IMR-90 (cell line): ENCODE measurements around the gene NKIRAS1. TPM values are rescaled to one million over a fixed set of nuclear protein-coding genes. Genes with fewer than 3 reads are reported as not detected.

Source experiments
- ATAC-seq: fragments of 200-7000 bp; cut with Tn5 transposase; 2 replicates; pipeline ENCODE4 v1.9.1; 2020; ENCODE audit warnings: low read depth, mild to moderate bottlenecking, moderate library complexity
- BruUV-seq: library from RNA; stranded (reverse); fragments of 400-500 nt; replicated peaks from 2 replicates; lab custom pipeline; 2021; lab: Mats Ljungman, UMichigan
- CTCF ChIA-PET: fragments of 300-600 bp; formaldehyde crosslinking; extraction: SDS; loops from one replicate; lab custom pipeline; 2021; ENCODE audit warnings: antibody characterized with exemption; lab: Yijun Ruan, JAX
- POLR2A ChIA-PET: fragments of 300-600 bp; sonication (Branson Sonifier 250); formaldehyde crosslinking; loops from one replicate; lab custom pipeline; 2022; ENCODE audit warnings: antibody characterized with exemption; ENCODE audit not compliant: unreplicated experiment; lab: Charles Lee
- DNase-seq: peaks from one replicate; pipeline ENCODE4 v3.0.0; 2013
- H2AFZ ChIP-seq: replicated peaks from 2 replicates; pipeline ENCODE3; 2013; ENCODE audit warnings: low read length, mild to moderate bottlenecking; ENCODE audit not compliant: poor library complexity
- H2AK5ac ChIP-seq: 2 replicates; pipeline ENCODE4 v1.6.1; 2013; ENCODE audit warnings: low read depth, low read length, inconsistent platforms
- H2AK9ac ChIP-seq: replicated peaks from 2 replicates; pipeline ENCODE3; 2013; ENCODE audit warnings: mild to moderate bottlenecking, low read depth, low read length, moderate library complexity; ENCODE audit not compliant: poor library complexity
- H2BK120ac ChIP-seq: 2 replicates; pipeline ENCODE4 v1.6.1; 2013; ENCODE audit warnings: low read depth, low read length, inconsistent platforms
- H2BK15ac ChIP-seq: 3 replicates; pipeline ENCODE4 v1.6.1; 2013; ENCODE audit warnings: low read depth, low read length, inconsistent platforms
- H2BK20ac ChIP-seq: 2 replicates; pipeline ENCODE4 v1.6.1; 2013; ENCODE audit warnings: low read depth, mild to moderate bottlenecking, inconsistent platforms, low read length, moderate library complexity
- H2BK5ac ChIP-seq: 2 replicates; pipeline ENCODE4 v1.6.1; 2013; ENCODE audit warnings: mild to moderate bottlenecking, low read depth, low read length, inconsistent platforms; ENCODE audit not compliant: poor library complexity, severe bottlenecking
- H3K14ac ChIP-seq: replicated peaks from 2 replicates; pipeline ENCODE4 v1.6.1; 2013; ENCODE audit warnings: low read depth, low read length, inconsistent platforms
- H3K18ac ChIP-seq: 2 replicates; pipeline ENCODE4 v1.6.1; 2013; ENCODE audit warnings: low read depth, low read length, control low read depth
- H3K23ac ChIP-seq: 2 replicates; pipeline ENCODE4 v1.6.1; 2013; ENCODE audit warnings: low read depth, low read length, inconsistent platforms
- H3K27ac ChIP-seq: 2 replicates; pipeline ENCODE4 v1.5.1; 2013; ENCODE audit warnings: mild to moderate bottlenecking, control low read depth, low read length; ENCODE audit not compliant: insufficient read depth
- H3K27me3 ChIP-seq: 2 replicates; pipeline ENCODE4 v1.6.1; 2013; ENCODE audit warnings: low read length; ENCODE audit not compliant: control insufficient read depth, insufficient read depth
- H3K36me3 ChIP-seq: 2 replicates; pipeline ENCODE4 v1.6.1; 2013; ENCODE audit warnings: low read length, mixed read lengths; ENCODE audit not compliant: control insufficient read depth, insufficient read depth
- H3K4ac ChIP-seq: 2 replicates; pipeline ENCODE4 v1.6.1; 2013; ENCODE audit warnings: low read depth, low read length, inconsistent platforms
- H3K4me1 ChIP-seq: 2 replicates; pipeline ENCODE4 v1.6.1; 2013; ENCODE audit warnings: low read length, mixed read lengths; ENCODE audit not compliant: control insufficient read depth, insufficient read depth
- H3K4me2 ChIP-seq: 2 replicates; pipeline ENCODE4 v1.6.1; 2013; ENCODE audit warnings: low read depth, mild to moderate bottlenecking, control low read depth, low read length, moderate library complexity
- H3K4me3 ChIP-seq: 2 replicates; pipeline ENCODE4 v1.5.1; 2013; ENCODE audit warnings: low read depth, mild to moderate bottlenecking, control low read depth, low read length, moderate library complexity; ENCODE audit not compliant: insufficient read depth
- H3K56ac ChIP-seq: 2 replicates; pipeline ENCODE4 v1.6.1; 2013; ENCODE audit warnings: low read length, inconsistent platforms; ENCODE audit not compliant: insufficient read depth; ENCODE audit errors: extremely low read depth
- H3K79me1 ChIP-seq, 2 experiments: 2 replicates each; pipeline ENCODE4 v1.6.1; 2013; ENCODE audit warnings: low read length in 2 of 2, inconsistent platforms in 1 of 2, low read depth in 1 of 2
- H3K9ac ChIP-seq: 2 replicates; pipeline ENCODE4 v1.6.1; 2013; ENCODE audit warnings: low read depth, low read length, control low read depth
- H3K9me1 ChIP-seq: 2 replicates; pipeline ENCODE4 v1.6.1; 2013; ENCODE audit warnings: low read length, inconsistent platforms; ENCODE audit not compliant: insufficient read depth
- H3K9me3 ChIP-seq: 2 replicates; pipeline ENCODE4 v1.6.1; 2013; ENCODE audit warnings: low read length; ENCODE audit not compliant: control insufficient read depth, insufficient read depth
- H4K20me1 ChIP-seq: 2 replicates; pipeline ENCODE4 v1.6.1; 2013; ENCODE audit warnings: low read length, inconsistent platforms; ENCODE audit not compliant: insufficient read depth
- H4K5ac ChIP-seq: 2 replicates; pipeline ENCODE4 v1.6.1; 2013; ENCODE audit warnings: mild to moderate bottlenecking, low read depth, low read length, control low read depth
- H4K8ac ChIP-seq, 2 experiments: 2 replicates each; pipeline ENCODE4 v1.6.1; 2013; ENCODE audit warnings: low read depth in 2 of 2, low read length in 2 of 2, control low read depth in 1 of 2, inconsistent platforms in 1 of 2
- H4K91ac ChIP-seq: 2 replicates; pipeline ENCODE4 v1.6.1; 2013; ENCODE audit warnings: low read depth, low read length, inconsistent platforms; ENCODE audit not compliant: insufficient read depth
- BHLHE40 ChIP-seq: fragments of 150-350 bp; IDR thresholded peaks from 2 replicates; pipeline ENCODE4 v1.6.1; 2016; ENCODE audit warnings: mild to moderate bottlenecking, low read depth, low read length
- CEBPB ChIP-seq: IDR thresholded peaks from 2 replicates; pipeline ENCODE4 v1.6.1; 2012; ENCODE audit warnings: low read depth, low read length, improper control_type of control experiment
- CHD1 ChIP-seq: IDR thresholded peaks from 2 replicates; pipeline ENCODE4 v1.6.1; 2012; ENCODE audit warnings: low read depth, low read length, improper control_type of control experiment
- MAFK ChIP-seq: IDR thresholded peaks from 2 replicates; pipeline ENCODE4 v1.6.1; 2012; ENCODE audit warnings: low read depth, low read length, improper control_type of control experiment
- MAZ ChIP-seq: IDR thresholded peaks from 2 replicates; pipeline ENCODE4 v1.6.1; 2012; ENCODE audit warnings: low read depth, mild to moderate bottlenecking, low read length, improper control_type of control experiment, moderate library complexity, borderline replicate concordance
- MXI1 ChIP-seq: IDR thresholded peaks from 2 replicates; pipeline ENCODE4 v1.6.1; 2012; ENCODE audit warnings: low read depth, mild to moderate bottlenecking, low read length, moderate library complexity, borderline replicate concordance
- NFE2L2 ChIP-seq: fragments of 150-350 bp; IDR thresholded peaks from 2 replicates; pipeline ENCODE4 v1.6.1; 2016; ENCODE audit warnings: low read depth, mild to moderate bottlenecking, low read length
- POLR2A ChIP-seq: IDR thresholded peaks from 2 replicates; pipeline ENCODE4 v1.6.1; 2012; ENCODE audit warnings: mild to moderate bottlenecking, low read depth, low read length
- RAD21 ChIP-seq: IDR thresholded peaks from 2 replicates; pipeline ENCODE4 v1.6.1; 2012; ENCODE audit warnings: low read length, improper control_type of control experiment
- RFX5 ChIP-seq: IDR thresholded peaks from 2 replicates; pipeline ENCODE4 v1.8.0; 2012; ENCODE audit warnings: low read depth, mild to moderate bottlenecking, low read length, moderate library complexity
- USF2 ChIP-seq: fragments of 150-350 bp; IDR thresholded peaks from 2 replicates; pipeline ENCODE4 v1.6.1; 2017; ENCODE audit warnings: mild to moderate bottlenecking, antibody characterized with exemption, low read length, low read depth
- WGBS, 2 experiments: methylation state at CpG; one replicate each; pipeline versions ENCODE4 v1.1.5 to v1.1.7; 2013; ENCODE audit warnings: missing lambda C conversion rate in 2 of 2; ENCODE audit not compliant: insufficient read length in 1 of 2; ENCODE audit errors: extremely low coverage in 2 of 2; 5-methylcytosine and 5-hydroxymethylcytosine counted together
- dilution Hi-C: fragments of 300-500 bp; cut with HindIII; formaldehyde crosslinking; loops from one replicate; pipeline ENCODE4 v1.14.3; 2018; ENCODE audit warnings: low sequenced_read_pairs; ENCODE audit not compliant: unreplicated experiment
- in situ Hi-C: fragments of 300-500 bp; cut with MboI; formaldehyde crosslinking; loops from 3 replicates; pipeline ENCODE4 v1.14.3; 2019; ENCODE audit warnings: low sequenced_read_pairs, inconsistent platforms, mixed read lengths
- intact Hi-C: fragments of 100-400 bp; cut with micrococcal nuclease; formaldehyde crosslinking; loops from 2 replicates; pipeline ENCODE4 v1.10.0; 2022
- polyA plus RNA-seq, 3 experiments: library from polyadenylated mRNA; depleted of rRNA; stranded (reverse); fragments of >200 nt; gene quantifications; 2 replicates each; pipeline ENCODE4 v1.2.3, GENCODE V29; 2012; ENCODE audit warnings: low replicate concordance in 1 of 3
- total RNA-seq: library from RNA; depleted of rRNA; stranded (reverse); fragments of >200 nt; gene quantifications from 2 replicates; pipeline ENCODE4 v1.2.3, GENCODE V29; 2012

Gene NKIRAS1
- total and polyA plus RNA-seq, 2 of the 4 experiments (the other 2 are of a cell fraction) = 6.1 to 6.8 TPM

GRCh38 chr3:23913873-23914743 lies 2.7 kb downstream of the NKIRAS1 start:
- ATAC-seq (no peak), DNase-seq (no peak)
- Histone ChIP-seq H2AK9ac (no peak overlapping the region), H3K56ac (no peak overlapping the region), H3K9me1 (no peaks in the 10 kb centered on the region), H4K8ac (no peak overlapping the region), H2BK5ac (no peak overlapping the region), H3K23ac (no peak overlapping the region), H3K4me1 (no peaks in the 10 kb centered on the region), H3K18ac (no peak overlapping the region), H3K9me3 (no peaks in the 10 kb centered on the region), H4K20me1 (peaks cover 21% of the 10 kb centered on the region), H3K4me3 (no peak overlapping the region), H2BK15ac (no peak overlapping the region), H3K4me2 (no peak overlapping the region), H2BK20ac (no peak overlapping the region), H4K91ac (no peak overlapping the region), H2BK120ac (no peak overlapping the region), H3K27me3 (no peaks in the 10 kb centered on the region), H4K5ac (no peak overlapping the region), H3K9ac (no peak overlapping the region), H3K4ac (no peak overlapping the region), H2AK5ac (no peak overlapping the region), H3K36me3 (peaks cover 9% of the 10 kb centered on the region), H3K14ac (no peak overlapping the region), H3K27ac (no peak overlapping the region), H3K79me1 (peaks cover 19 to 39% of the 10 kb centered on the region in 2 experiments), H2AFZ (no peak overlapping the region)
- intact Hi-C loops (loop anchor here (10.0 kb wide), 1 partner anchor 771 kb away; no protein-coding TSS in a partner anchor), dilution Hi-C loops (no loop called here), in situ Hi-C loops (no loop called here)
- WGBS, 2 experiments = no CpG with 5 or more reads among the region's 3 CpGs
- no TSS peak for BruUV-seq
- ChIA-PET POLR2A (no interaction called here), CTCF (no interaction called here)
- TF ChIP-seq BHLHE40 (no peak), CEBPB (no peak), CHD1 (no peak), MAZ (no peak), USF2 (no peak), RFX5 (no peak), MAFK (no peak), POLR2A (no peak), RAD21 (no peak), NFE2L2 (no peak), MXI1 (no peak)
